GM12878 (cell line): ENCODE results near the gene COPS8. TPM values are rescaled to one million over a fixed set of nuclear protein-coding genes. Genes with fewer than 3 reads are reported as not detected.

ENCODE experiments used
- ATAC-seq: fragments of 200-7000 bp; cut with Tn5 transposase; 3 replicates; pipeline ENCODE4 v1.9.1; 2020; ENCODE audit warnings: mild to moderate bottlenecking, moderate library complexity
- BruUV-seq: library from RNA; stranded (reverse); fragments of 400-500 nt; replicated peaks from 2 replicates; lab custom pipeline; 2021; lab: Mats Ljungman, UMichigan
- CTCF ChIA-PET: fragments of 300-600 bp; sonication (Branson Sonifier 250); formaldehyde crosslinking; extraction: SDS; loops from one replicate; lab custom pipeline; 2021; ENCODE audit warnings: inconsistent platforms; lab: Yijun Ruan, JAX
- POLR2A ChIA-PET: fragments of 350-600 bp; formaldehyde crosslinking; extraction: SDS; loops from one replicate; lab custom pipeline; 2021; ENCODE audit warnings: inconsistent platforms; lab: Charles Lee
- RAD21 ChIA-PET: fragments of 300-600 bp; sonication (Branson Sonifier 250); formaldehyde crosslinking; loops from one replicate; lab custom pipeline; 2023; ENCODE audit warnings: antibody characterized with exemption; ENCODE audit not compliant: unreplicated experiment; lab: Charles Lee
- SMC1A ChIA-PET: fragments of 300-600 bp; sonication (Branson Sonifier 250); formaldehyde crosslinking; loops from one replicate; lab custom pipeline; 2023; ENCODE audit not compliant: unreplicated experiment, uncharacterized antibody; lab: Charles Lee
- DNase-seq: peaks from one replicate; pipeline ENCODE4 v3.0.0-alpha.2; 2011; ENCODE audit warnings: low read depth, low spot score
- FAIRE-seq: peaks from 3 replicates; lab custom pipeline; 2011; peaks lifted over from hg19 to GRCh38; lab: Jason Lieb, UNC
- H2AFZ ChIP-seq: 2 replicates; pipeline ENCODE4 v1.6.0; 2011; ENCODE audit warnings: low read depth, low read length, control low read depth; ENCODE audit not compliant: control insufficient read depth
- H3K27ac ChIP-seq: 2 replicates; pipeline ENCODE4 v1.5.1; 2011; ENCODE audit warnings: control low read depth; ENCODE audit not compliant: control insufficient read depth, insufficient read depth
- H3K27me3 ChIP-seq, 2 experiments: replicated peaks in 1 of 2; 2 replicates each; pipeline versions ENCODE4 v1.6.0 to v1.6.1; 2011; ENCODE audit warnings: low read length in 1 of 2; ENCODE audit not compliant: control insufficient read depth in 2 of 2, insufficient read depth in 2 of 2
- H3K36me3 ChIP-seq, 2 experiments: 2 replicates each; pipeline ENCODE4 v1.5.1; 2011; ENCODE audit warnings: low read length in 1 of 2; ENCODE audit not compliant: control insufficient read depth in 2 of 2, insufficient read depth in 2 of 2
- H3K4me1 ChIP-seq: 2 replicates; pipeline ENCODE4 v1.6.1; 2011; ENCODE audit warnings: mild to moderate bottlenecking, low read length, moderate library complexity, mixed read lengths; ENCODE audit not compliant: control insufficient read depth, insufficient read depth
- H3K4me2 ChIP-seq: 2 replicates; pipeline ENCODE4 v1.6.0; 2011; ENCODE audit warnings: control low read depth; ENCODE audit not compliant: control insufficient read depth, insufficient read depth
- H3K4me3 ChIP-seq: fragments of 200-600 bp; sonication (generic); 2 replicates; pipeline ENCODE4 v1.5.1; 2016
- H3K79me2 ChIP-seq: 2 replicates; pipeline ENCODE4 v1.6.0; 2011; ENCODE audit warnings: low read length; ENCODE audit not compliant: control insufficient read depth, insufficient read depth
- H3K9ac ChIP-seq: 2 replicates; pipeline ENCODE4 v1.8.0; 2011; ENCODE audit warnings: low read length, control low read depth, mixed read lengths; ENCODE audit not compliant: control insufficient read depth, insufficient read depth
- H3K9me3 ChIP-seq: replicated peaks from 3 replicates; pipeline ENCODE4 v1.5.1; 2011; ENCODE audit warnings: mild to moderate bottlenecking, low read length; ENCODE audit not compliant: control insufficient read depth, insufficient read depth
- H4K20me1 ChIP-seq: 2 replicates; pipeline ENCODE4 v1.6.0; 2011; ENCODE audit not compliant: control insufficient read depth, insufficient read depth
- CREM ChIP-seq: IDR thresholded peaks from 2 replicates; pipeline ENCODE4 v1.6.1; 2014; ENCODE audit warnings: antibody characterized with exemption, low read depth
- MYB ChIP-seq: fragments of 150-350 bp; IDR thresholded peaks from 2 replicates; pipeline ENCODE4 v1.6.1; 2014; ENCODE audit warnings: mild to moderate bottlenecking, low read depth, low read length, borderline replicate concordance
- RAD21 ChIP-seq: IDR thresholded peaks from 2 replicates; pipeline ENCODE4 v1.6.1; 2011; ENCODE audit warnings: mild to moderate bottlenecking, low read depth, low read length, moderate library complexity; ENCODE audit not compliant: insufficient read depth
- RELB ChIP-seq: fragments of 450-650 bp; IDR thresholded peaks from 2 replicates; pipeline ENCODE4 v1.6.1; 2017; ENCODE audit warnings: low read depth, mild to moderate bottlenecking, moderate library complexity
- ZSCAN29 ChIP-seq: fragments of 450-650 bp; IDR thresholded peaks from 2 replicates; pipeline ENCODE4 v1.6.1; 2017; ENCODE audit warnings: mild to moderate bottlenecking, moderate library complexity
- WGBS: methylation state at CpG from one replicate; pipeline ENCODE4 v1.1.6; 2016; ENCODE audit warnings: low lambda C conversion rate; ENCODE audit not compliant: insufficient replicate concordance, insufficient coverage; ENCODE audit errors: missing lambda C conversion rate; 5-methylcytosine and 5-hydroxymethylcytosine counted together
- in situ Hi-C: fragments of 300-500 bp; cut with MboI; formaldehyde crosslinking; loops from 9 replicates; pipeline ENCODE4 v1.14.3; 2018; ENCODE audit warnings: mixed read lengths
- intact Hi-C: fragments of 100-400 bp; cut with micrococcal nuclease; formaldehyde crosslinking; loops from one replicate; pipeline ENCODE4 v1.14.2; 2022; ENCODE audit not compliant: unreplicated experiment
- polyA plus RNA-seq, 11 experiments: library from polyadenylated mRNA; depleted of rRNA in 4 of 11; unstranded in 6 of 11; stranded (reverse) in 5 of 11; fragments of >200 nt; fragmentation: Nextera tagmentation in 4 of 11; fragmentation: Illumina TruSeq in 1 of 11; extraction: Ambion mirVana in 4 of 11; extraction: Trizol in 1 of 11; gene quantifications; 1 replicate in 1 of 11; 2 replicates in 10 of 11; pipeline versions ENCODE4 v1.2.1 to v1.2.3, GENCODE V29; 2011 to 2016; ENCODE audit warnings: inconsistent platforms in 2 of 11, missing spikeins in 2 of 11, low read depth in 1 of 11
- total RNA-seq, 4 experiments: library from RNA; depleted of rRNA in 3 of 4; stranded (reverse); fragments of >200 nt in 3 of 4; fragmentation: Illumina TruSeq in 1 of 4; extraction: Trizol in 1 of 4; gene quantifications; 2 replicates each; pipeline versions ENCODE4 v1.2.1 to v1.2.3, GENCODE V29; 2013 to 2021
- TF ChIP-seq, protein P1 (sequence below): IDR thresholded peaks from 2 replicates; pipeline ENCODE4 v1.6.1; 2011; ENCODE audit warnings: low read depth, low read length, improper control_type of control experiment, borderline replicate concordance
- TF ChIP-seq, protein P2 (sequence below): fragments of 150-350 bp; IDR thresholded peaks from 2 replicates; pipeline ENCODE4 v1.6.1; 2016; ENCODE audit warnings: low read depth, low read length

COPS8 gene
- total and polyA plus RNA-seq, 10 of the 15 experiments (the other 5 are each of a cell fraction or from before 2014, with no cell fraction given) = 44.0 to 134 (median 107) TPM

DNA sequence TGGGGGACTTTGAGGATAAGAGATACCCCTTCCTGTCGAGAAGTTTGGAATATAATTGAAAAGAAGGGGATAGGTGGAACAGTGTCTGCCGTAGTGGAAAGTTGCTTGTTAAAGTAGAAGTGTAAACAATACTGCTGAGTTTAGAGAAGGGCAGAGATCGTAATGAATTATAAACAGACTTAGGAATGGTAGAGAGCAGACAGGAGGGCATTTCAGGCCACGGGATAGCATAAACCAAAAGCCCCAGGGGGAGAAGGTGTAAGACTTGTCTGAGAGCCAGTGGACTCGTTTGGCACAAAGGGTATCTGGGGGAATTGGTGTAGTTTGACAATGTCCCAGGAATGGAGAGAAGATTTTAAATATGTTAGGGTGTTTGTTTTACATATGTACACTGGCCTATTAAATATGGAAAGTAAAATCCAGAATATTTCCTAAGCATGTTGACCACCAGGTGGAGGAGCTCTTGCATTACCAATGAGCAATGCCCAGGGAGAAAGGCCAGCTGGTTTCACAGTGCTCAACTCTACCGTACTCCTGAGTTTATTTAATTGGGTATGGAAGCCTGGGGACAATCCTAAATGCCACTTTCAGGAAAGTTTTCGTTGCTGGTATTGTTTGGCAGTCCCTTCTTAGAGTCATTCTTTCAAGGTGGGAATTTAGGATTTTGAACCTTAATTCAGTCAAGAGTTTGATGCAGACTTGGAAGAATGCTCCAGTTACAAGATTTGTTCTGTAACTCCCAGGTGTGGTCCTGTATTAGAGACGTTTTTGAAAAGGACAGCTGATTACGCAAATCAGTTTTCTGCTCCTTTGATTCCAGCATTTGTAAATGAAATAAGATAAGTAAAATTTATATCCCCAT is 7.5 kb downstream of the COPS8 start:
- H3K79me2 ChIP-seq = peaks cover under 1% of the 10 kb centered on the region
- ChIA-PET CTCF (no interaction called here), POLR2A (no interaction called here), RAD21 (no interaction called here)
- in situ Hi-C loops = no loop called here
- peaks cover 2 to 10% of the 10 kb centered on the region in 2 experiments for H3K36me3 ChIP-seq
- no peak for DNase-seq
- no peak overlapping the region for H3K4me2 ChIP-seq
- H3K27ac ChIP-seq = no peak overlapping the region
- ATAC-seq = no peak
- H3K27me3 ChIP-seq = no peaks in the 10 kb centered on the region
- no peak overlapping the region for H2AFZ ChIP-seq
- FAIRE-seq = no peak
- WGBS = 85% methylated on average over 9 of the region's 9 CpGs
- no peaks in the 10 kb centered on the region for H3K4me1 ChIP-seq
- no peaks in the 10 kb centered on the region for H4K20me1 ChIP-seq
- no peak overlapping the region for H3K4me3 ChIP-seq
- TF ChIP-seq CREM (no peak), RAD21 (0 out of 2 replicates have a peak, but pooled peaks have one; percentile 17)
- TF ChIP-seq, all 136 proteins: peak for 1
- SMC1A ChIA-PET = no interaction called here
- Histone ChIP-seq H3K9ac (no peak overlapping the region), H3K9me3 (no peaks in the 10 kb centered on the region)
- BruUV-seq = no TSS peak
- intact Hi-C loops = no loop called here

GRCh38 chr2:237096201-237096600 is 10.5 kb downstream of the COPS8 start:
- H3K79me2 ChIP-seq = no peaks in the 10 kb centered on the region
- no peak overlapping the region for H3K4me2 ChIP-seq
- ChIA-PET SMC1A (interaction anchor here (2.0 kb wide), 1 partner anchor 10 kb away, joined by 8 read pairs; the partner anchor contains the start of gene COPS8), POLR2A (interaction anchor here (1.7 kb wide), 1 partner anchor 10 kb away, joined by 5 read pairs; the partner anchor contains the start of gene COPS8), RAD21 (no interaction called here), CTCF (no interaction called here)
- H3K36me3 ChIP-seq = peaks cover 2 to 18% of the 10 kb centered on the region in 2 experiments
- intact Hi-C loops = no loop called here
- no peak overlapping the region for H3K4me3 ChIP-seq
- no peak overlapping the region for H3K27ac ChIP-seq
- in situ Hi-C loops = no loop called here
- H4K20me1 ChIP-seq = no peaks in the 10 kb centered on the region
- ATAC-seq = no peak
- no peak for FAIRE-seq
- no peak for DNase-seq
- H3K27me3 ChIP-seq = no peaks in the 10 kb centered on the region
- no TSS peak for BruUV-seq
- H2AFZ ChIP-seq = no peak overlapping the region
- H3K9ac ChIP-seq = no peak overlapping the region
- 100% methylated on average over 4 of the region's 4 CpGs for WGBS
- H3K9me3 ChIP-seq = no peaks in the 10 kb centered on the region
- H3K4me1 ChIP-seq = no peaks in the 10 kb centered on the region
- TF ChIP-seq RELB = no peak
- no peak for TF ChIP-seq ZSCAN29
- TF ChIP-seq, protein P1, sequence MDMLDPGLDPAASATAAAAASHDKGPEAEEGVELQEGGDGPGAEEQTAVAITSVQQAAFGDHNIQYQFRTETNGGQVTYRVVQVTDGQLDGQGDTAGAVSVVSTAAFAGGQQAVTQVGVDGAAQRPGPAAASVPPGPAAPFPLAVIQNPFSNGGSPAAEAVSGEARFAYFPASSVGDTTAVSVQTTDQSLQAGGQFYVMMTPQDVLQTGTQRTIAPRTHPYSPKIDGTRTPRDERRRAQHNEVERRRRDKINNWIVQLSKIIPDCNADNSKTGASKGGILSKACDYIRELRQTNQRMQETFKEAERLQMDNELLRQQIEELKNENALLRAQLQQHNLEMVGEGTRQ = no peak
- TF ChIP-seq, protein P2, sequence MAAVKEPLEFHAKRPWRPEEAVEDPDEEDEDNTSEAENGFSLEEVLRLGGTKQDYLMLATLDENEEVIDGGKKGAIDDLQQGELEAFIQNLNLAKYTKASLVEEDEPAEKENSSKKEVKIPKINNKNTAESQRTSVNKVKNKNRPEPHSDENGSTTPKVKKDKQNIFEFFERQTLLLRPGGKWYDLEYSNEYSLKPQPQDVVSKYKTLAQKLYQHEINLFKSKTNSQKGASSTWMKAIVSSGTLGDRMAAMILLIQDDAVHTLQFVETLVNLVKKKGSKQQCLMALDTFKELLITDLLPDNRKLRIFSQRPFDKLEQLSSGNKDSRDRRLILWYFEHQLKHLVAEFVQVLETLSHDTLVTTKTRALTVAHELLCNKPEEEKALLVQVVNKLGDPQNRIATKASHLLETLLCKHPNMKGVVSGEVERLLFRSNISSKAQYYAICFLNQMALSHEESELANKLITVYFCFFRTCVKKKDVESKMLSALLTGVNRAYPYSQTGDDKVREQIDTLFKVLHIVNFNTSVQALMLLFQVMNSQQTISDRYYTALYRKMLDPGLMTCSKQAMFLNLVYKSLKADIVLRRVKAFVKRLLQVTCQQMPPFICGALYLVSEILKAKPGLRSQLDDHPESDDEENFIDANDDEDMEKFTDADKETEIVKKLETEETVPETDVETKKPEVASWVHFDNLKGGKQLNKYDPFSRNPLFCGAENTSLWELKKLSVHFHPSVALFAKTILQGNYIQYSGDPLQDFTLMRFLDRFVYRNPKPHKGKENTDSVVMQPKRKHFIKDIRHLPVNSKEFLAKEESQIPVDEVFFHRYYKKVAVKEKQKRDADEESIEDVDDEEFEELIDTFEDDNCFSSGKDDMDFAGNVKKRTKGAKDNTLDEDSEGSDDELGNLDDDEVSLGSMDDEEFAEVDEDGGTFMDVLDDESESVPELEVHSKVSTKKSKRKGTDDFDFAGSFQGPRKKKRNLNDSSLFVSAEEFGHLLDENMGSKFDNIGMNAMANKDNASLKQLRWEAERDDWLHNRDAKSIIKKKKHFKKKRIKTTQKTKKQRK = no peak
- no peak for TF ChIP-seq MYB
